Uterus (tissue), 4 donors: ENCODE data around the gene STIM2. TPM values are rescaled to one million over a fixed set of nuclear protein-coding genes. Genes with fewer than 3 reads are reported as not detected.

ENCODE experiments used
- DNase-seq, 2 donors: peaks; one replicate each; pipeline ENCODE4 v3.0.0-alpha.2; 2019 to 2020
- H3K27ac ChIP-seq, 2 donors: fragments of 200-600 bp; sonication (generic); 1 replicate in 1 of 2; 2 replicates in 1 of 2; pipeline ENCODE4 v1.5.1; 2016 to 2018
- H3K27me3 ChIP-seq, 2 donors: fragments of 200-600 bp; sonication (generic); one replicate each; pipeline ENCODE4 v1.5.1; 2018 to 2019; ENCODE audit warnings: control low read depth in 1 of 2
- H3K36me3 ChIP-seq, 2 donors: fragments of 200-600 bp; sonication (generic); one replicate each; pipeline ENCODE4 v1.5.1; 2019; ENCODE audit warnings: control low read depth in 1 of 2
- H3K4me1 ChIP-seq, 2 donors: fragments of 200-600 bp; sonication (generic); one replicate each; pipeline ENCODE4 v1.5.1; 2018 to 2019; ENCODE audit warnings: control low read depth in 1 of 2
- H3K4me3 ChIP-seq, 2 donors: fragments of 200-600 bp; sonication (generic); 1 replicate in 1 of 2; 2 replicates in 1 of 2; pipeline ENCODE4 v1.5.1; 2018 to 2019; ENCODE audit warnings: mild to moderate bottlenecking in 1 of 2
- H3K9me3 ChIP-seq, 2 donors: fragments of 200-600 bp; sonication (generic); one replicate each; pipeline ENCODE4 v1.5.1; 2019; ENCODE audit warnings: control low read depth in 1 of 2
- CTCF ChIP-seq, 4 experiments: fragments of 200-600 bp in 2 of 4; fragments of 450-650 bp in 2 of 4; sonication (generic) in 2 of 4; IDR thresholded peaks; one replicate each; pipeline ENCODE4 v1.5.1; 2016 to 2019; ENCODE audit warnings: antibody characterized with exemption in 4 of 4, mild to moderate bottlenecking in 2 of 4, moderate library complexity in 1 of 4
- POLR2A ChIP-seq, 2 donors: fragments of 450-650 bp; IDR thresholded peaks; one replicate each; pipeline ENCODE4 v1.6.1; 2016; ENCODE audit warnings: antibody characterized with exemption in 2 of 2, mild to moderate bottlenecking in 1 of 2, moderate library complexity in 1 of 2
- intact Hi-C: fragments of 100-400 bp; cut with DNase I; formaldehyde crosslinking; loops from one replicate; pipeline ENCODE4 v1.15.1; 2023; ENCODE audit warnings: low total_unique reads
- total RNA-seq, 4 donors: library from RNA; depleted of rRNA in 3 of 4; stranded (reverse); fragments of >200 nt in 3 of 4; gene quantifications; one replicate each; pipeline versions ENCODE4 v1.1.0 to v1.2.4, GENCODE V29; 2014 to 2023
- donor health status: DM: yes; HTN: yes; CAD: no.

STIM2 gene
- total RNA-seq, 4 donors from 2014 or later = 27.9 to 38.2 (median 29.4) TPM

DNA sequence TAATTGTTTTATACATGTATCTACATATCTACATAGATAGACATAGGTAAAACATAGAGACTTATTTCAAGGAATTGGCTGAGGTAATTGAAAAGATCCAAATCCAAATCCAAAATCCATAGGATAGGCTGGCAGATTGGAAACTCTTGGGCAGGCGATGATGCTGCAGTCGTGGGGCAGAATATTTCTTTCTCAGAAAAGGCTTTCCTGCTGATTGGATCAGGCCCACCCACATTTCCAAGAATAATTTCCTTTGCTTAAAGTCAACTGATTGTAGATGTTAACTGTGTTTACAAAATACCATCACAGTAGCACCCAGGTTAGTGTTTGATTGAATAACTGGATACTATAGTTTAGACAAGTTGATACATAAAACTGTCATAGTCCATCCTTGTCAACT, 27.2 kb downstream of the STIM2 start:
- Histone ChIP-seq H3K36me3 (no peaks in the 10 kb centered on the region), H3K4me3 (no peak overlapping the region), H3K4me1 (no peaks in the 10 kb centered on the region), H3K27ac (no peak overlapping the region), H3K27me3 (no peaks in the 10 kb centered on the region), H3K9me3 (no peaks in the 10 kb centered on the region)
- no peak for DNase-seq
- no peak for TF ChIP-seq POLR2A (IDR thresholded peaks at IDR 0.05)
- TF ChIP-seq CTCF (IDR thresholded peaks at IDR 0.05) = no peak
- intact Hi-C loops = no loop called here

DNA sequence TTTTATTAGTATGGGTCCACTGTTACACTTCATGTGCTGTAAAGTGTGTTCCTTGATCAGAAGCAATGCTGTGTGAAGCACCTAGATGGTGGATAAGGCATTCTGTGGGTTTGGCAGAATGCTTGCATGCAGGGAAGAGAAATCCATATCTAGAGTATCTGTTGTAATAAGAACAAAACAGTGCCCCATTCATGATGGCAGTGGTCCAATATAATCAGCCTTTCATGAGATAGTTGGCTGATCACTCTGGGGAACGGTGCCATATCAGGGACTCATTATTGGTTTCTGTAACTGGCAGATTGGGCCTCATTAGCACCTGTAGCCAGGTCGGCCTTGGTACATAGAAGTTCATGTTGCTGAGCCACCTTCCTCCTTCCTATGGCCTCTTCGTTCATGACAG, 28.7 kb downstream of the STIM2 start:
- intact Hi-C loops = no loop called here
- Histone ChIP-seq H3K27ac (no peak overlapping the region), H3K4me1 (no peaks in the 10 kb centered on the region), H3K4me3 (no peak overlapping the region), H3K27me3 (no peaks in the 10 kb centered on the region), H3K36me3 (no peaks in the 10 kb centered on the region), H3K9me3 (no peaks in the 10 kb centered on the region)
- TF ChIP-seq POLR2A (IDR thresholded peaks at IDR 0.05) (no peak), CTCF (IDR thresholded peaks at IDR 0.05) (no peak)
- DNase-seq = no peak

DNA sequence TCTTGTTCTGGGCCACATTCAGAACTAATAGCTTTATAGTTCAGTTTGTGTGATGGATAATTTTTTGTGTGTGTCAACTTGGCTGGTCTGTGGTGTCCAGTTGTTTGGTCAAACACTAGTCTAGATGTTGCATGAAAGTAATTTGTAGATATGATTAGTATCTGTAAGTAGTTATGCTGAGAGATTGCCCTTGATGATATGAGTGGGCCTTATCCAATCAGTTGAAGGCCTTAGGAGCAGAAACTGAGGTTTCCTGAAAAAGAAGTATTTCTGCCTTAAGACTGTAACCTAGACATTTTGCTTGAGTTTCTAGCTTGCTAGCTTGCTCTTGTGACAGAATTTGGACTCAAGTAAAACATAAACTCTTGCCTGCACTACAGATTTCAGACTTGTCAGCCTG, 30.4 kb downstream of the STIM2 start:
- no peak for DNase-seq
- H3K36me3 ChIP-seq = no peaks in the 10 kb centered on the region
- H3K27ac ChIP-seq = no peak overlapping the region
- no peaks in the 10 kb centered on the region for H3K4me1 ChIP-seq
- TF ChIP-seq CTCF (IDR thresholded peaks at IDR 0.05) (no peak), POLR2A (IDR thresholded peaks at IDR 0.05) (no peak)
- H3K27me3 ChIP-seq = no peaks in the 10 kb centered on the region
- no peak overlapping the region for H3K4me3 ChIP-seq
- H3K9me3 ChIP-seq = no peaks in the 10 kb centered on the region
- intact Hi-C loops = no loop called here

DNA sequence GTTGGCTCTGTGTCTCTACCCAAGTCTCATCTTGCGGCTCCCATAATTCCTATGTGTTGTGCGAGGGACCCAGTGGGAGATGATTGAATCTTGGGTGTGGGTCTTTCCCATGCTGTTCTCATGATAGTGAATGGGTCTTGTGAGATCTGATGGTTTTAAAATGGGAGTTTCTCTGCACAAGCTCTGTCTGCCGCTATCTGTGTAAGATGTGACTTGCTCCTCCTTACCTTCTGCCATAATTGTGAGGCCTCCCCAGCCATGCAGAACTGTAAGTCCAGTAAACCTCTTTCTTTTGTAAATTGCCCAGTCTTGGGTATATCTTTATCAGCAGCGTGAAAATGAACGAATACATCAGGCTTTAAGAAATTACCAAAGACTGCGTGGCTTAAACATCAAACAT, 31.2 kb downstream of the STIM2 start:
- Histone ChIP-seq H3K36me3 (no peaks in the 10 kb centered on the region), H3K4me1 (no peaks in the 10 kb centered on the region), H3K9me3 (no peaks in the 10 kb centered on the region), H3K27me3 (no peaks in the 10 kb centered on the region), H3K4me3 (no peak overlapping the region), H3K27ac (no peak overlapping the region)
- intact Hi-C loops = no loop called here
- TF ChIP-seq POLR2A (IDR thresholded peaks at IDR 0.05) (no peak), CTCF (IDR thresholded peaks at IDR 0.05) (no peak)
- DNase-seq = no peak

DNA sequence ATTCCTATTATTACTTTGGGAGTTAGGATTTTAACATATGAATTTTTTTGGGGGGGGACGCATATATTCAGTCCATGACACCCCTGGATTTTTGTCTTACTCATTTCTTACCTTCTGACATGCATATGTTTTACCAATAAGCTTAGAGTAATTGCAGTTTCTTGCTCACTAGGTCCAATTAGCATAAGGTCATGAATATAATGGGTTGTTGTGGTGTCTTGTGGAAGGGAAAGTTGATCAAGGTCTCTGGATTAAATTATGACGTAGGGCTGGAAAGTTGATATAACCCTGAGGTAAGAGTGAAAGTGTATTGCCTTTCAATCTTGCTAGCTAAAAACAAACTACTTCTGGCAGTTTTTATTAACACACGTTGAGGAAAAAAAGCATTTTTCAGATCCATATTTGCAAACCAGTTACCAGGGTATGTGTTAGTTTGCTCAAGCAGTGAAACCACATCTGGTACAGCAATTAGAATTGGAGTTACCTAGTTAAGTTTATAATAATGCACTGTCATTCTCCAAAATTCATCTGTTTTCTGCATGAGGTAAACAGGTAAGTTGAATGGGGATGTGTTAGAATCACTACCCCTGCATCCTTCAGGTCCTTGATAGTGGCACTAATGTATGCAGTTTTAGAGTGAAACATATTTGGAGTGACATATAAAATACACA, 32.0 kb downstream of the STIM2 start:
- Histone ChIP-seq H3K27me3 (no peaks in the 10 kb centered on the region), H3K4me1 (no peaks in the 10 kb centered on the region), H3K9me3 (no peaks in the 10 kb centered on the region), H3K27ac (no peak overlapping the region), H3K4me3 (no peak overlapping the region), H3K36me3 (no peaks in the 10 kb centered on the region)
- DNase-seq = no peak
- intact Hi-C loops = no loop called here
- TF ChIP-seq CTCF (IDR thresholded peaks at IDR 0.05) (no peak), POLR2A (IDR thresholded peaks at IDR 0.05) (no peak)
